Kidney (tissue), 14 donors: Measurements from ENCODE around the gene ACSS3. TPM values are rescaled to one million over a fixed set of nuclear protein-coding genes. Genes with fewer than 3 reads are reported as not detected.

Experiments
- DNase-seq, 5 donors: peaks; one replicate each; pipeline ENCODE4 v3.0.0-alpha.2; 2013 to 2020
- FAIRE-seq: peaks from 2 replicates; lab custom pipeline; 2012; peaks lifted over from hg19 to GRCh38; lab: Jason Lieb, UNC
- H3K27ac ChIP-seq, 2 donors: one replicate each; pipeline ENCODE4 v1.7.0; 2013; ENCODE audit warnings: low read depth in 2 of 2, low read length in 2 of 2, inconsistent platforms in 1 of 2
- H3K27me3 ChIP-seq: one replicate; pipeline ENCODE4 v1.7.1; 2013; ENCODE audit warnings: low read length, inconsistent platforms; ENCODE audit not compliant: control insufficient read depth, insufficient read depth
- H3K36me3 ChIP-seq, 3 donors: one replicate each; pipeline versions ENCODE4 v1.7.0 to v1.7.1; 2013; ENCODE audit warnings: low read length in 3 of 3, control low read depth in 1 of 3, inconsistent platforms in 1 of 3; ENCODE audit not compliant: insufficient read depth in 3 of 3, control insufficient read depth in 2 of 3
- H3K4me1 ChIP-seq, 3 donors: one replicate each; pipeline versions ENCODE4 v1.7.0 to v1.7.1; 2013; ENCODE audit warnings: low read length in 3 of 3, inconsistent platforms in 1 of 3, low read depth in 1 of 3; ENCODE audit not compliant: control insufficient read depth in 2 of 3, insufficient read depth in 2 of 3
- H3K4me3 ChIP-seq, 3 donors: one replicate each; pipeline versions ENCODE4 v1.7.0 to v1.8.1; 2013; ENCODE audit warnings: low read length in 3 of 3, control low read depth in 1 of 3, inconsistent platforms in 1 of 3
- H3K9ac ChIP-seq, 3 donors: one replicate each; pipeline versions ENCODE4 v1.7.0 to v1.7.1; 2013; ENCODE audit warnings: low read length in 3 of 3, control low read depth in 1 of 3, inconsistent platforms in 1 of 3
- H3K9me3 ChIP-seq, 3 donors: one replicate each; pipeline versions ENCODE4 v1.7.0 to v1.7.1; 2013; ENCODE audit warnings: low read length in 3 of 3, control low read depth in 1 of 3, inconsistent platforms in 1 of 3; ENCODE audit not compliant: control insufficient read depth in 2 of 3, insufficient read depth in 1 of 3
- intact Hi-C: fragments of 100-400 bp; cut with DNase I; formaldehyde crosslinking; loops from one replicate; pipeline ENCODE4 v1.11.1; 2022
- microRNA-seq: library from miRNA; unstranded; fragments of <30 nt; microRNA quantifications from one replicate; pipeline ENCODE4 v1.2.0, GENCODE V29; 2020
- polyA plus RNA-seq: library from polyadenylated mRNA; stranded (reverse); fragments of 350-450 nt; fragmentation: Illumina TruSeq; extraction: RNeasy Lipid Tissue Mini Kit (QIAGEN cat#74804); gene quantifications from one replicate; pipeline ENCODE4 v1.2.3, GENCODE V29; 2014; ENCODE audit warnings: low read depth, low replicate concordance; ENCODE audit not compliant: insufficient read depth
- total RNA-seq: library from RNA; stranded (reverse); fragmentation: NEBNext Ultra II Directional; extraction: Animal tissue kit (Norgen Biotek cat#: 25700); gene quantifications from one replicate; pipeline ENCODE4 v1.2.1, GENCODE V29; 2021
- TF ChIP-seq, protein P1 (sequence below): IDR thresholded peaks from 3 replicates; pipeline ENCODE4 v1.5.1; 2012; ENCODE audit warnings: mild to moderate bottlenecking, moderate library complexity, borderline replicate concordance; ENCODE audit not compliant: insufficient read depth; ENCODE audit errors: extremely low read depth
- donor health status: control.
- donor health status: control.
- donor health status: control.
- donor health status: control.
- donor health status: control.
- donor health status: DM: yes; HTN: yes; CAD: no.
- donor health status: Normal renal cell carcinoma (clear cell type).

ACSS3 gene
- total and polyA plus RNA-seq, 2 donors from 2014 or later = 18.9 to 21.2 TPM

DNA sequence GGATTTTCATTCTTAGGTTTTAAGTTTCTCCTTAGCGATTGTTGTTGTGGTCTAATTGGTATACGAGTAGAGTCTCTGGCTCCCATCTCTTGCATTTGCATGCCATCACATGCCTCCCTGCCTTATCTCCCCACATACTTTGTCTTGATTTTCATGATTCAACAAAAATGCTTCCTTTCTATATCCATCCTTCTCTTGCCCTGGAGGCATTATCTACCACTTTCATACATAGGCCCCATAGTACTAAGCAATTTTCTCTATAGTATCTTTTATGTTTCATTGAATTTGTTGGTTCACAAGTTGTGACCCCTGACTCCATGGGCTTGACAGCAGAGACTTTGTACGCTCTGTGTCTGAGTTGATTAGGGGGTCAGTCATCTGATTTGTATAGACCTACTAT lies 226.1 kb downstream of the ACSS3 start:
- DNase-seq = no peak
- no peak for FAIRE-seq
- Histone ChIP-seq H3K4me1 (no peaks in the 10 kb centered on the region), H3K27ac (no peak overlapping the region), H3K4me3 (no peak overlapping the region), H3K36me3 (no peaks in the 10 kb centered on the region), H3K27me3 (no peaks in the 10 kb centered on the region), H3K9me3 (no peaks in the 10 kb centered on the region), H3K9ac (no peak overlapping the region)
- intact Hi-C loops = no loop called here
- TF ChIP-seq, protein P1, sequence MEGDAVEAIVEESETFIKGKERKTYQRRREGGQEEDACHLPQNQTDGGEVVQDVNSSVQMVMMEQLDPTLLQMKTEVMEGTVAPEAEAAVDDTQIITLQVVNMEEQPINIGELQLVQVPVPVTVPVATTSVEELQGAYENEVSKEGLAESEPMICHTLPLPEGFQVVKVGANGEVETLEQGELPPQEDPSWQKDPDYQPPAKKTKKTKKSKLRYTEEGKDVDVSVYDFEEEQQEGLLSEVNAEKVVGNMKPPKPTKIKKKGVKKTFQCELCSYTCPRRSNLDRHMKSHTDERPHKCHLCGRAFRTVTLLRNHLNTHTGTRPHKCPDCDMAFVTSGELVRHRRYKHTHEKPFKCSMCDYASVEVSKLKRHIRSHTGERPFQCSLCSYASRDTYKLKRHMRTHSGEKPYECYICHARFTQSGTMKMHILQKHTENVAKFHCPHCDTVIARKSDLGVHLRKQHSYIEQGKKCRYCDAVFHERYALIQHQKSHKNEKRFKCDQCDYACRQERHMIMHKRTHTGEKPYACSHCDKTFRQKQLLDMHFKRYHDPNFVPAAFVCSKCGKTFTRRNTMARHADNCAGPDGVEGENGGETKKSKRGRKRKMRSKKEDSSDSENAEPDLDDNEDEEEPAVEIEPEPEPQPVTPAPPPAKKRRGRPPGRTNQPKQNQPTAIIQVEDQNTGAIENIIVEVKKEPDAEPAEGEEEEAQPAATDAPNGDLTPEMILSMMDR = no peak

Small RNA genes within 50 kb of the gene (microRNA-seq; reads per million reads assigned to microRNA genes)
- not detected for gene MIR4699

Other genes with a start within 250 kb of the ACSS3 start
- gene LIN7A, start 140.1 kb upstream of the ACSS3 start, total RNA-seq = 9.7 TPM
- 9.9 TPM for gene LIN7A, start 140.1 kb upstream of the ACSS3 start, polyA plus RNA-seq